Lower leg skin (tissue), 3 donors: ENCODE measurements around the gene LEMD2.

Experiments
- POLR2A ChIP-seq, 2 donors: fragments of 450-650 bp; IDR thresholded peaks; one replicate each; pipeline ENCODE4 v1.6.1; 2016 to 2017; ENCODE audit warnings: antibody characterized with exemption in 2 of 2, mild to moderate bottlenecking in 1 of 2, moderate library complexity in 1 of 2
- TF ChIP-seq, protein P1 (sequence below), 3 donors: fragments of 450-650 bp; IDR thresholded peaks; one replicate each; pipeline ENCODE4 v1.5.1; 2016; ENCODE audit warnings: antibody characterized with exemption in 3 of 3, mild to moderate bottlenecking in 3 of 3, moderate library complexity in 2 of 3

DNA sequence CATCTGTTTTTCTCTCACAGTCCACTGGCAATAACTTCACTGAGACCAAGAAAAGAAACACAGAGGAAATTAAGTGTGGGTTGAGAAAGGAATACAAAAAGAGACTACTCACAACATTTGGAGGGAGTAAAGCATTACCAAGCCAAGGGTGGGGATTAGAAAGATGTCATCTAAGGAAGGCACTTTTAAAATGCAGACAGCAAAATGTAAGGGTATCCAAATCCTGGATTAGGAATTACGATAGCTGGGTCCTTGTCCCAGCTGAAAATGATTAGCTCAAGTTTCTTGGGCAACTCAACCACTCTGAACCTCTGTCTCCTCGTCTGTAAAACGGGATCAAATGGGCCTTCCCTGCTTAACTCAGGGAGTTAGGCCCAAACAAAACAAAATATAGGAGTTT lies 2.2 kb downstream of the LEMD2 start:
- TF ChIP-seq, protein P1, sequence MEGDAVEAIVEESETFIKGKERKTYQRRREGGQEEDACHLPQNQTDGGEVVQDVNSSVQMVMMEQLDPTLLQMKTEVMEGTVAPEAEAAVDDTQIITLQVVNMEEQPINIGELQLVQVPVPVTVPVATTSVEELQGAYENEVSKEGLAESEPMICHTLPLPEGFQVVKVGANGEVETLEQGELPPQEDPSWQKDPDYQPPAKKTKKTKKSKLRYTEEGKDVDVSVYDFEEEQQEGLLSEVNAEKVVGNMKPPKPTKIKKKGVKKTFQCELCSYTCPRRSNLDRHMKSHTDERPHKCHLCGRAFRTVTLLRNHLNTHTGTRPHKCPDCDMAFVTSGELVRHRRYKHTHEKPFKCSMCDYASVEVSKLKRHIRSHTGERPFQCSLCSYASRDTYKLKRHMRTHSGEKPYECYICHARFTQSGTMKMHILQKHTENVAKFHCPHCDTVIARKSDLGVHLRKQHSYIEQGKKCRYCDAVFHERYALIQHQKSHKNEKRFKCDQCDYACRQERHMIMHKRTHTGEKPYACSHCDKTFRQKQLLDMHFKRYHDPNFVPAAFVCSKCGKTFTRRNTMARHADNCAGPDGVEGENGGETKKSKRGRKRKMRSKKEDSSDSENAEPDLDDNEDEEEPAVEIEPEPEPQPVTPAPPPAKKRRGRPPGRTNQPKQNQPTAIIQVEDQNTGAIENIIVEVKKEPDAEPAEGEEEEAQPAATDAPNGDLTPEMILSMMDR (IDR thresholded peaks at IDR 0.05): no peak
- no peak for TF ChIP-seq POLR2A (IDR thresholded peaks at IDR 0.05)
